ENCODE results near the gene SLC25A47. TPM values are rescaled to one million over a fixed set of nuclear protein-coding genes. Genes with fewer than 3 reads are reported as not detected.

SLC25A47 gene
- polyA plus RNA-seq, 3 donors, result not detected

- intact Hi-C loops (cut with micrococcal nuclease), result loop anchor here (5.0 kb wide), 4 partner anchors 33 to 138 kb away; partner anchors contain the start of genes SLC25A29 (in 1 of the 2) and YY1 (in 1 of the 2)
- Histone ChIP-seq H3K4me3 (replicated peaks in 1 of 3; ENCODE audit: low read depth in 2 of 3, low read length in 3 of 3) (peak overlapping the region; percentile 67 to 97 (median 91)), H3K27ac (ENCODE audit: low read depth in 1 of 2, low read length in 2 of 2) (peak overlapping the region; percentile 97 to 99), H4K20me1 (ENCODE audit: insufficient read depth, low read length) (peaks cover 18% of the 10 kb centered on the region), H2AFZ (ENCODE audit: insufficient read depth, low read depth, low read length, poor library complexity, severe bottlenecking) (no peak overlapping the region), H3K79me2 (ENCODE audit: insufficient read depth, low read length) (peaks cover 51% of the 10 kb centered on the region), H3K36me3 (replicated peaks in 1 of 2; ENCODE audit: control insufficient read depth in 1 of 2, insufficient read depth in 2 of 2, low read length in 2 of 2) (peaks cover 7 to 25% of the 10 kb centered on the region in 2 donors), H3K4me1 (ENCODE audit: control insufficient read depth in 1 of 2, insufficient read depth in 2 of 2, low read length in 2 of 2) (peaks cover 46 to 51% of the 10 kb centered on the region in 2 donors), H3K9me3 (replicated peaks in 1 of 2; ENCODE audit: control insufficient read depth in 1 of 2, insufficient read depth in 1 of 2, low read length in 2 of 2) (no peaks in the 10 kb centered on the region), H3K4me2 (replicated peaks; ENCODE audit: extremely low read depth, low read length, poor library complexity, severe bottlenecking) (peak overlapping the region; percentile 85), H3K27me3 (ENCODE audit: control insufficient read depth in 2 of 2, insufficient read depth in 2 of 2, low read length in 2 of 2) (no peaks in the 10 kb centered on the region), H3K9ac (ENCODE audit: insufficient read depth, low read length, poor library complexity, severe bottlenecking) (peak overlapping the region; percentile 99)
- 23% methylated on average over 4 of the region's 8 CpGs for WGBS (ENCODE audit: insufficient coverage)
- peaks cover 33 to 50% of the 10 kb centered on the region in 2 donors for H3K36me3 Mint-ChIP-seq
- peaks cover 57% of the 10 kb centered on the region for H3K4me1 Mint-ChIP-seq
- H3K27me3 Mint-ChIP-seq (ENCODE audit: low read depth in 3 of 3), result peaks cover 0 to 2% (median 0%) of the 10 kb centered on the region in 3 donors
- TF ChIP-seq, protein P1, sequence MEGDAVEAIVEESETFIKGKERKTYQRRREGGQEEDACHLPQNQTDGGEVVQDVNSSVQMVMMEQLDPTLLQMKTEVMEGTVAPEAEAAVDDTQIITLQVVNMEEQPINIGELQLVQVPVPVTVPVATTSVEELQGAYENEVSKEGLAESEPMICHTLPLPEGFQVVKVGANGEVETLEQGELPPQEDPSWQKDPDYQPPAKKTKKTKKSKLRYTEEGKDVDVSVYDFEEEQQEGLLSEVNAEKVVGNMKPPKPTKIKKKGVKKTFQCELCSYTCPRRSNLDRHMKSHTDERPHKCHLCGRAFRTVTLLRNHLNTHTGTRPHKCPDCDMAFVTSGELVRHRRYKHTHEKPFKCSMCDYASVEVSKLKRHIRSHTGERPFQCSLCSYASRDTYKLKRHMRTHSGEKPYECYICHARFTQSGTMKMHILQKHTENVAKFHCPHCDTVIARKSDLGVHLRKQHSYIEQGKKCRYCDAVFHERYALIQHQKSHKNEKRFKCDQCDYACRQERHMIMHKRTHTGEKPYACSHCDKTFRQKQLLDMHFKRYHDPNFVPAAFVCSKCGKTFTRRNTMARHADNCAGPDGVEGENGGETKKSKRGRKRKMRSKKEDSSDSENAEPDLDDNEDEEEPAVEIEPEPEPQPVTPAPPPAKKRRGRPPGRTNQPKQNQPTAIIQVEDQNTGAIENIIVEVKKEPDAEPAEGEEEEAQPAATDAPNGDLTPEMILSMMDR (IDR thresholded peaks at IDR 0.05), result no peak
- H3K9me3 Mint-ChIP-seq, result peaks cover 0 to 2% (median 0%) of the 10 kb centered on the region in 7 donors
- peak overlapping the region; percentile 99 to 100 (median 100) for H3K27ac Mint-ChIP-seq
- H3K4me3 Mint-ChIP-seq, result peak overlapping the region; percentile 96 to 98
- peak; percentile 65 to 86 (median 75) for DNase-seq
Observed at GRCh38 chr14:100374876-100375265, 51.7 kb downstream of the SLC25A47 start.

- Histone ChIP-seq H3K4me1 (ENCODE audit: control insufficient read depth in 1 of 2, insufficient read depth in 2 of 2, low read length in 2 of 2) (peaks cover 46 to 51% of the 10 kb centered on the region in 2 donors), H3K36me3 (replicated peaks in 1 of 2; ENCODE audit: control insufficient read depth in 1 of 2, insufficient read depth in 2 of 2, low read length in 2 of 2) (peaks cover 2 to 20% of the 10 kb centered on the region in 2 donors), H3K27me3 (ENCODE audit: control insufficient read depth in 2 of 2, insufficient read depth in 2 of 2, low read length in 2 of 2) (no peaks in the 10 kb centered on the region), H3K4me3 (replicated peaks in 1 of 3; ENCODE audit: low read depth in 2 of 3, low read length in 3 of 3) (peak overlapping the region; percentile 67 to 97 (median 91)), H3K79me2 (ENCODE audit: insufficient read depth, low read length) (peaks cover 46% of the 10 kb centered on the region), H3K27ac (ENCODE audit: low read depth in 1 of 2, low read length in 2 of 2) (peak overlapping the region; percentile 97 to 99), H3K4me2 (replicated peaks; ENCODE audit: extremely low read depth, low read length, poor library complexity, severe bottlenecking) (peak overlapping the region; percentile 85), H3K9ac (ENCODE audit: insufficient read depth, low read length, poor library complexity, severe bottlenecking) (peak overlapping the region; percentile 99), H3K9me3 (replicated peaks in 1 of 2; ENCODE audit: control insufficient read depth in 1 of 2, insufficient read depth in 1 of 2, low read length in 2 of 2) (no peaks in the 10 kb centered on the region), H2AFZ (ENCODE audit: insufficient read depth, low read depth, low read length, poor library complexity, severe bottlenecking) (no peak overlapping the region), H4K20me1 (ENCODE audit: insufficient read depth, low read length) (peaks cover 12% of the 10 kb centered on the region)
- DNase-seq, result peak; percentile 84 to 96 (median 96)
- Mint-ChIP-seq H3K4me1 (peaks cover 54% of the 10 kb centered on the region), H3K9me3 (peaks cover 0 to 2% (median 0%) of the 10 kb centered on the region in 7 donors), H3K27ac (peak overlapping the region; percentile 99 to 100 (median 100)), H3K36me3 (peaks cover 27 to 44% of the 10 kb centered on the region in 2 donors), H3K27me3 (ENCODE audit: low read depth in 3 of 3) (peaks cover 0 to 2% (median 0%) of the 10 kb centered on the region in 3 donors), H3K4me3 (peak overlapping the region; percentile 96 to 98)
- TF ChIP-seq, protein P1 (IDR thresholded peaks at IDR 0.05), result no peak
- intact Hi-C loops (cut with micrococcal nuclease), result loop anchor here (5.0 kb wide), 4 partner anchors 33 to 138 kb away; partner anchors contain the start of genes SLC25A29 (in 1 of the 2) and YY1 (in 1 of the 2)
- WGBS (ENCODE audit: insufficient coverage), result 1% methylated on average over 11 of the region's 17 CpGs
Observed at GRCh38 chr14:100375266-100375962, 52.3 kb downstream of the SLC25A47 start.
